Fibroblast of lung (primary cell): ENCODE data around the gene LAMP2. TPM values are rescaled to one million over a fixed set of nuclear protein-coding genes. Genes with fewer than 3 reads are reported as not detected.

Source experiments
- DNase-seq, 2 donors: peaks; one replicate each; pipeline versions ENCODE4 v3.0.0 to v3.0.0-alpha.2; 2010; ENCODE audit warnings: low read depth in 2 of 2
- H2AFZ ChIP-seq: 2 replicates; pipeline ENCODE4 v1.5.1; 2012; ENCODE audit warnings: low read length, control low read depth, inconsistent platforms
- H3K27ac ChIP-seq: 2 replicates; pipeline ENCODE4 v1.5.1; 2011; ENCODE audit warnings: low read length, control low read depth; ENCODE audit not compliant: insufficient read depth
- H3K27me3 ChIP-seq: 2 replicates; pipeline ENCODE4 v1.5.1; 2011; ENCODE audit warnings: mild to moderate bottlenecking, low read length; ENCODE audit not compliant: control insufficient read depth, insufficient read depth
- H3K36me3 ChIP-seq: 2 replicates; pipeline ENCODE4 v1.5.1; 2011; ENCODE audit warnings: low read length; ENCODE audit not compliant: control insufficient read depth, insufficient read depth
- H3K4me1 ChIP-seq: 2 replicates; pipeline ENCODE4 v1.5.1; 2011; ENCODE audit warnings: low read length; ENCODE audit not compliant: control insufficient read depth, insufficient read depth; ENCODE audit errors: extremely low read depth
- H3K4me2 ChIP-seq: 2 replicates; pipeline ENCODE4 v1.5.1; 2011; ENCODE audit warnings: low read length, control low read depth; ENCODE audit not compliant: insufficient read depth; ENCODE audit errors: extremely low read depth
- H3K4me3 ChIP-seq, 4 experiments: fragments of 200-600 bp in 1 of 4; sonication (generic) in 1 of 4; replicated peaks in 1 of 4; 2 replicates each; pipeline ENCODE4 v1.5.1; 2011 to 2016; ENCODE audit warnings: low read length in 4 of 4, low read depth in 3 of 4, mild to moderate bottlenecking in 3 of 4, control low read depth in 2 of 4, inconsistent platforms in 1 of 4, mixed read lengths in 1 of 4; ENCODE audit not compliant: insufficient read depth in 1 of 4; ENCODE audit errors: control extremely low read depth in 1 of 4
- H3K79me2 ChIP-seq: 2 replicates; pipeline ENCODE4 v1.5.1; 2012; ENCODE audit warnings: mild to moderate bottlenecking, low read length, inconsistent platforms; ENCODE audit not compliant: control insufficient read depth, insufficient read depth
- H3K9ac ChIP-seq: 2 replicates; pipeline ENCODE4 v1.5.1; 2011; ENCODE audit warnings: mild to moderate bottlenecking, low read length, control low read depth; ENCODE audit not compliant: insufficient read depth
- H3K9me3 ChIP-seq: 2 replicates; pipeline ENCODE4 v1.5.1; 2012; ENCODE audit warnings: low read depth, low read length; ENCODE audit not compliant: control insufficient read depth, insufficient read depth
- H4K20me1 ChIP-seq: 2 replicates; pipeline ENCODE4 v1.5.1; 2011; ENCODE audit warnings: low read length; ENCODE audit not compliant: control insufficient read depth, insufficient read depth; ENCODE audit errors: extremely low read depth
- EZH2 ChIP-seq: IDR thresholded peaks from 2 replicates; pipeline ENCODE4 v1.5.1; 2012; ENCODE audit warnings: low read length, control low read depth, mild to moderate bottlenecking; ENCODE audit errors: missing control alignments
- polyA plus RNA-seq, 2 donors: library from polyadenylated mRNA; depleted of rRNA in 1 of 2; stranded (reverse) in 1 of 2; unstranded in 1 of 2; fragments of >200 nt; gene quantifications; 2 replicates each; pipeline ENCODE4 v1.2.1, GENCODE V29; 2011 to 2012; ENCODE audit warnings: missing spikeins in 1 of 2
- total RNA-seq: library from RNA; depleted of rRNA; stranded (reverse); fragments of >200 nt; gene quantifications from 2 replicates; pipeline ENCODE4 v1.2.1, GENCODE V29; 2014
- TF ChIP-seq, protein P1 (sequence below), 2 donors: IDR thresholded peaks in 1 of 2; conservative IDR thresholded peaks in 1 of 2; 1 replicate in 1 of 2; 2 replicates in 1 of 2; pipeline ENCODE4 v1.5.1; 2011 to 2012; ENCODE audit warnings: low read length in 2 of 2, control low read depth in 1 of 2, inconsistent platforms in 1 of 2, low read depth in 1 of 2, mild to moderate bottlenecking in 1 of 2

Gene LAMP2
- total and polyA plus RNA-seq, 2 donors (not counting 1 experiment from before 2014, with no cell fraction given), result 172 to 196 TPM

DNA sequence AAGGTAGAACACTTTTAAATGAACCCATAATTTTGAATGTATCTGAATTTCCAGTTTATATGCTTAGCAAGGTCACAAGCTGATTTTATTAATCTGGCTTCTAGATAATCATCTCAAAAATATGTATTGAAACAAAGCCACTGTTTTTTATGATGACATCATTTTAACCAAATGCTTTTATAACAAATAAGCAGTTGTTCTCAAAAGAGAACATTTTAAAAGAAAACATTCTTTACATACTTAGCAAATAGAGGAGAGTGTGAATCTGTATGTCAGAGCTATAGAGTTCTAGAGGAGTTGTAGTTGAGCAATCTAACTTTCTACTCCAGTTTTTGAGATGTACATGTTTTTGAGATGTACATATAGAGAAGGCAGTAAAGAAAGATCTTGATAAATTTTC is 42.5 kb downstream of the LAMP2 start:
- Histone ChIP-seq H3K4me3 (no peak overlapping the region), H3K27me3 (no peaks in the 10 kb centered on the region), H4K20me1 (no peaks in the 10 kb centered on the region), H3K79me2 (no peaks in the 10 kb centered on the region), H3K36me3 (no peaks in the 10 kb centered on the region), H3K27ac (no peak overlapping the region), H3K9me3 (no peaks in the 10 kb centered on the region), H3K4me1 (no peaks in the 10 kb centered on the region), H2AFZ (no peak overlapping the region), H3K9ac (no peak overlapping the region), H3K4me2 (no peak overlapping the region)
- peak; percentile 23 to 32 for DNase-seq
- TF ChIP-seq, protein P1, sequence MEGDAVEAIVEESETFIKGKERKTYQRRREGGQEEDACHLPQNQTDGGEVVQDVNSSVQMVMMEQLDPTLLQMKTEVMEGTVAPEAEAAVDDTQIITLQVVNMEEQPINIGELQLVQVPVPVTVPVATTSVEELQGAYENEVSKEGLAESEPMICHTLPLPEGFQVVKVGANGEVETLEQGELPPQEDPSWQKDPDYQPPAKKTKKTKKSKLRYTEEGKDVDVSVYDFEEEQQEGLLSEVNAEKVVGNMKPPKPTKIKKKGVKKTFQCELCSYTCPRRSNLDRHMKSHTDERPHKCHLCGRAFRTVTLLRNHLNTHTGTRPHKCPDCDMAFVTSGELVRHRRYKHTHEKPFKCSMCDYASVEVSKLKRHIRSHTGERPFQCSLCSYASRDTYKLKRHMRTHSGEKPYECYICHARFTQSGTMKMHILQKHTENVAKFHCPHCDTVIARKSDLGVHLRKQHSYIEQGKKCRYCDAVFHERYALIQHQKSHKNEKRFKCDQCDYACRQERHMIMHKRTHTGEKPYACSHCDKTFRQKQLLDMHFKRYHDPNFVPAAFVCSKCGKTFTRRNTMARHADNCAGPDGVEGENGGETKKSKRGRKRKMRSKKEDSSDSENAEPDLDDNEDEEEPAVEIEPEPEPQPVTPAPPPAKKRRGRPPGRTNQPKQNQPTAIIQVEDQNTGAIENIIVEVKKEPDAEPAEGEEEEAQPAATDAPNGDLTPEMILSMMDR (conservative IDR thresholded peaks at IDR 0.05 in 1 of 2, IDR thresholded peaks at IDR 0.05 in 1 of 2; ENCODE audit: low read depth in 1 of 2, low read length in 2 of 2), result no peak
- TF ChIP-seq EZH2, result no peak

DNA sequence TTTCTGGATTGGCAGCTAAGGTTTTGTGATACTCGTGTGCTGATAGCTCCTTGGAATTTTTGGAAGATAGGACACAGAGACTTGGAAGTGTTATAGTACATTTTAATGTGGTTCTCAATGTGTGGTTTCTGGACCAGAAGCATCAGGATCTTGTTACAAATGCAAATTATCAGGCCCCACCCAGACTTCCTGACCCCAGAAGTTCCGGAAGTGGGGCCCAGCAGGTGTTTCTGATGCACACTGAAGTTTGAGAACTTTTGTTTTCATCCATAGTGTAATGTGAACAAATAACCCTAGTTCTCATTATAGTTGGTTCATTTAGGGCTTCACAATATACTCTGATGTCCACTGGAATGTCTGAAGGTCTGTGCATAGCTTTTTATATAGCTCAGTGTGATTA is 49.6 kb downstream of the LAMP2 start:
- no peak overlapping the region for H3K4me3 ChIP-seq
- H3K9me3 ChIP-seq, result no peaks in the 10 kb centered on the region
- no peak overlapping the region for H3K9ac ChIP-seq
- H3K4me1 ChIP-seq, result no peaks in the 10 kb centered on the region
- no peak overlapping the region for H3K27ac ChIP-seq
- TF ChIP-seq, protein P1 (conservative IDR thresholded peaks at IDR 0.05 in 1 of 2, IDR thresholded peaks at IDR 0.05 in 1 of 2; ENCODE audit: low read depth in 1 of 2, low read length in 2 of 2), result no peak
- DNase-seq, result no peak
- H3K36me3 ChIP-seq, result no peaks in the 10 kb centered on the region
- no peaks in the 10 kb centered on the region for H3K79me2 ChIP-seq
- H3K4me2 ChIP-seq, result no peak overlapping the region
- no peaks in the 10 kb centered on the region for H3K27me3 ChIP-seq
- no peaks in the 10 kb centered on the region for H4K20me1 ChIP-seq
- no peak overlapping the region for H2AFZ ChIP-seq

DNA sequence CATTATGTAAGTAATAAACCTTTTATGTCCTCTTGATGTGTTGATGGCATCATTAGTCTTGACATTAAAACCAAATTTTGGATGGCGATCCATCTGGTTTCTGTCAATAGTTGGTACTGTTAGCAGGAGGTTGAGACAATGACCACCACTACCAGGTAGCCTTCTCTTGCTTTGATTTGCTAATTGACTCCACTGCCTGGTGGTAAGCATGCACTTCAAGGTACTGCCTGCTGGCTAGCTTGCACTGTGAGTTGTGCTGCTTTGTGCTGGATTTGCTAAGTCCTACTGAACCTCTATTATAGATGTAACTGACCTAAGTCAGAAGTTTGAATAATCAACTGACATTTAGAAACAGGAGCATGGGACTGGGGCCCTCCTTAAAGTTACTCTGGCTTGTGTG is 60.9 kb downstream of the LAMP2 start:
- no peaks in the 10 kb centered on the region for H3K27me3 ChIP-seq
- H3K79me2 ChIP-seq, result no peaks in the 10 kb centered on the region
- H3K4me2 ChIP-seq, result no peak overlapping the region
- no peaks in the 10 kb centered on the region for H3K9me3 ChIP-seq
- H3K9ac ChIP-seq, result no peak overlapping the region
- H3K4me3 ChIP-seq, result no peak overlapping the region
- TF ChIP-seq, protein P1 (conservative IDR thresholded peaks at IDR 0.05 in 1 of 2, IDR thresholded peaks at IDR 0.05 in 1 of 2; ENCODE audit: low read depth in 1 of 2, low read length in 2 of 2), result no peak
- no peak for TF ChIP-seq EZH2
- H3K27ac ChIP-seq, result no peak overlapping the region
- DNase-seq, result no peak
- no peaks in the 10 kb centered on the region for H3K4me1 ChIP-seq
- H2AFZ ChIP-seq, result no peak overlapping the region
- H4K20me1 ChIP-seq, result no peaks in the 10 kb centered on the region
- H3K36me3 ChIP-seq, result no peaks in the 10 kb centered on the region
